COR-L47 (cell line): ENCODE results near the gene KLHL18.
"Not testable (repeated sequence)": the region's sequence is repeated elsewhere in the genome, so short reads cannot be mapped to it uniquely, and the experiment has no call there.

Source experiments
- DNase-seq: peaks from one replicate; lab custom pipeline; 2025; lab: John Stamatoyannopoulos, UW

Gene KLHL18

GRCh38 chr3:47314056-47314764 is 31.5 kb downstream of the KLHL18 start:
- no peak for DNase-seq

- DNase-seq = no peak
These were observed 32.4 kb downstream of the KLHL18 start for GRCh38 chr3:47315069-47315647.

- not testable (repeated sequence) for DNase-seq
These were observed 33.4 kb downstream of the KLHL18 start for GRCh38 chr3:47316151-47316550.

- no peak for DNase-seq
These were observed 36.2 kb downstream of the KLHL18 start for GRCh38 chr3:47318916-47319315.

- DNase-seq = no peak
These were observed 37.2 kb downstream of the KLHL18 start for GRCh38 chr3:47319956-47320355.

GRCh38 chr3:47323431-47324277 is 40.9 kb downstream of the KLHL18 start:
- no peak for DNase-seq

- peak; percentile 23 for DNase-seq
These were observed 41.6 kb downstream of the KLHL18 start for GRCh38 chr3:47324278-47324865.

GRCh38 chr3:47333907-47334306 is 51.2 kb downstream of the KLHL18 start:
- no peak for DNase-seq

GRCh38 chr3:47337656-47338055 is 54.9 kb downstream of the KLHL18 start:
- DNase-seq = no peak

GRCh38 chr3:47339951-47340350 is 57.2 kb downstream of the KLHL18 start:
- no peak for DNase-seq

GRCh38 chr3:47340866-47341265 is 58.1 kb downstream of the KLHL18 start:
- no peak for DNase-seq

- DNase-seq = no peak
These were observed 59.4 kb downstream of the KLHL18 start for GRCh38 chr3:47342151-47342550.

GRCh38 chr3:47342812-47343211 is 60.1 kb downstream of the KLHL18 start:
- DNase-seq = no peak

- DNase-seq = no peak
These were observed 60.8 kb downstream of the KLHL18 start for GRCh38 chr3:47343471-47343971.

GRCh38 chr3:47344971-47345370 is 62.2 kb downstream of the KLHL18 start:
- no peak for DNase-seq

GRCh38 chr3:47347217-47347801 is 64.6 kb downstream of the KLHL18 start:
- DNase-seq = no peak

- no peak for DNase-seq
These were observed 65.8 kb downstream of the KLHL18 start for GRCh38 chr3:47348411-47349154.

- DNase-seq = no peak
These were observed 72.3 kb downstream of the KLHL18 start for GRCh38 chr3:47355010-47355409.

GRCh38 chr3:47356201-47356600 is 73.5 kb downstream of the KLHL18 start:
- DNase-seq = no peak

GRCh38 chr3:47359323-47359722 is 76.6 kb downstream of the KLHL18 start:
- DNase-seq = no peak

GRCh38 chr3:47360110-47360517 is 77.4 kb downstream of the KLHL18 start:
- not testable (repeated sequence) for DNase-seq
